Measurements from ENCODE around the gene MOV10. TPM values are rescaled to one million over a fixed set of nuclear protein-coding genes. Genes with fewer than 3 reads are reported as not detected.

Gene MOV10
- total and polyA plus RNA-seq, 2 of the 13 experiments (the other 11 are each of a cell fraction or from before 2014, with no cell fraction given): 56.4 to 58.2 TPM

GRCh38 chr1:112674440-112674985 is at the start of gene MOV10 (continued):
- TF ChIP-seq SALL1 (CRISPR knock-in tag; IDR thresholded peaks at IDR 0.05) (peak; percentile 56; the same call in 1 of the 2 replicates), CHCHD3 (CRISPR knock-in tag; IDR thresholded peaks at IDR 0.05) (no peak), ZBTB44 (CRISPR knock-in tag; IDR thresholded peaks at IDR 0.05) (no peak), BORCS8-MEF2B (CRISPR knock-in tag; IDR thresholded peaks at IDR 0.05) (peak; percentile 66), ATF5 (CRISPR knock-in tag; IDR thresholded peaks at IDR 0.05; ENCODE audit: low read depth) (0 out of 2 replicates have a peak, but pooled peaks have one; percentile 37), EZH2 (conservative IDR thresholded peaks at IDR 0.05; ENCODE audit: low read depth, low read length) (no peak), MAZ (IDR thresholded peaks at IDR 0.05; ENCODE audit: borderline replicate concordance, low read depth, low read length) (no peak), MAZ (CRISPR knock-in tag; IDR thresholded peaks at IDR 0.05; ENCODE audit: low read depth) (no peak), BATF2 (CRISPR knock-in tag; IDR thresholded peaks at IDR 0.05) (no peak), ZNF660 (CRISPR knock-in tag; IDR thresholded peaks at IDR 0.05; ENCODE audit: borderline replicate concordance, low read depth) (no peak), NKX3-1 (CRISPR knock-in tag; IDR thresholded peaks at IDR 0.05) (0 out of 2 replicates have a peak, but pooled peaks have one; percentile 13), ZFP41 (CRISPR knock-in tag; IDR thresholded peaks at IDR 0.05; ENCODE audit: borderline replicate concordance) (no peak), ZNF33A (CRISPR knock-in tag; IDR thresholded peaks at IDR 0.05; ENCODE audit: borderline replicate concordance) (no peak), KLF12 (CRISPR knock-in tag; IDR thresholded peaks at IDR 0.05; ENCODE audit: borderline replicate concordance) (no peak; the same call in 1 of the 2 replicates), ZNF597 (CRISPR knock-in tag; IDR thresholded peaks at IDR 0.05) (no peak)
